22Rv1 (cell line): ENCODE data around the gene SARNP.
"Not testable (repeated sequence)": the region's sequence is repeated elsewhere in the genome, so short reads cannot be mapped to it uniquely, and the experiment has no call there.

ENCODE experiments used
- H3K27ac ChIP-seq: fragments of 450-650 bp; 2 replicates; pipeline ENCODE4 v1.5.1; 2017
- CTCF ChIP-seq: fragments of 450-650 bp; IDR thresholded peaks from 2 replicates; pipeline ENCODE4 v1.5.1; 2017; ENCODE audit warnings: mild to moderate bottlenecking
- ZFX ChIP-seq: fragments of 450-650 bp; IDR thresholded peaks from 2 replicates; pipeline ENCODE4 v1.6.1; 2017; ENCODE audit warnings: antibody characterized with exemption, borderline replicate concordance

The SARNP gene

DNA sequence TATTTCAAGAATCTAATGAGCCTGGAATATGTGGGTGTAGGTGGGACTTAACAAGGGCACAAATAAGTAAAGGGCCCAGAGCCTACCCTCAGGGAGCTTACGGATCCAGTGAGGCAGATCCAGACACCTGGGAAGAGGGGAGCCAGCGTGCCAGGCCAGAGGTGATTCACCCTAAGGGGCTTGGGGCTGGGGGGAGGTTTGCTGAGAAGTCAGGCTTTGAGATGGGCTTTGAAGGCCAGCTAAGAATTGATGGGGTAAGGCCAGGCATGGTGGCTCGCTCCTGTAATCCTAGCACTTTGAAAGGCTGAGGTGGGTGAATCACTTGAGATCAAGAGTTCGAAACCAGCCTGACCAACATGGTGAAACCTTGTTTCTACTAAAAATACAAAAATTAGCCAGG lies 25.9 kb upstream of the SARNP start:
- H3K27ac ChIP-seq: no peak overlapping the region
- TF ChIP-seq CTCF (no peak), ZFX (no peak)

- no peak within 1 kb of the TSS for H3K27ac ChIP-seq
- no peak for TF ChIP-seq CTCF
- no peak for TF ChIP-seq ZFX
Observed at GRCh38 chr12:55842681-55843429, 25.3 kb upstream of the SARNP start, which contains the start of gene MMP19. Gene MMP19 (minus strand): TSS chr12:55842936. CDS start chr12:55842830, 106 bp downstream.

DNA sequence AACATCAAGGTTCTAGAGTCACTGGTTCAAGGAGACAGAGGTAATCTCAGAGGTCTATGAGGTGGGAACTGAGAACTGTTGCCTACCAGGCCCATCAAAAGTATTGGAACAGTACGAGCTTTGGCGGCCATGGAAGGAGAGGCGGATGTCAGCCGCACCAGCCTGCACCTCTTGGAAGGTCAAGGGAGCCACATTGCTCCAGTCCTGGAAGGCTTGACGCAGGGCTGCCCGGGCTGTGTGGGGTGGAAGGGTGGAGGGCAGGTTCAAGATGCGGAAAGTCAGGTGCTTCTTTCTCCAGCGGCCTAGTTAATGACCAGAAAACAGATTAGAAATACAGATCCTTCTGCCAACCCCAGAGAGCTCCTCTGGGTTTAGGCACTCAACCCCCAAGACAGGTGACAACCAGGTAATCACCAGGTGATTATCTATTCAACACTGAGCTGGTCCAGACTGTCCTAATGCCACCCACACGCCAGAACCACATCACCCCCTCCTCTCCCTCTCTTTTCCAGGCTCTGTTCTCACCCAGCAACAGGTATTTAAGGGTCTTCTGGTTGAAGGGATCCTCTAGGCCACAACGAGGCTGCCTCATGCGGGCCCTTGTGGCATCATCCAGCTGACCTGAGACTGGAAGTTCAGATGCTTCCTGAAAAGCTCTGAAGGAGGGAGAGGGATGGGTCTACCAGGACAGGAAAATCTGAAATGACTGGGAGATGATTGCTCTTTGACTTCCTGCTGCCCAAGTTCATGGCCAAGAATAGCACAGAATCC lies 23.2 kb upstream of the SARNP start:
- H3K27ac ChIP-seq: no peak overlapping the region
- TF ChIP-seq ZFX: no peak

DNA sequence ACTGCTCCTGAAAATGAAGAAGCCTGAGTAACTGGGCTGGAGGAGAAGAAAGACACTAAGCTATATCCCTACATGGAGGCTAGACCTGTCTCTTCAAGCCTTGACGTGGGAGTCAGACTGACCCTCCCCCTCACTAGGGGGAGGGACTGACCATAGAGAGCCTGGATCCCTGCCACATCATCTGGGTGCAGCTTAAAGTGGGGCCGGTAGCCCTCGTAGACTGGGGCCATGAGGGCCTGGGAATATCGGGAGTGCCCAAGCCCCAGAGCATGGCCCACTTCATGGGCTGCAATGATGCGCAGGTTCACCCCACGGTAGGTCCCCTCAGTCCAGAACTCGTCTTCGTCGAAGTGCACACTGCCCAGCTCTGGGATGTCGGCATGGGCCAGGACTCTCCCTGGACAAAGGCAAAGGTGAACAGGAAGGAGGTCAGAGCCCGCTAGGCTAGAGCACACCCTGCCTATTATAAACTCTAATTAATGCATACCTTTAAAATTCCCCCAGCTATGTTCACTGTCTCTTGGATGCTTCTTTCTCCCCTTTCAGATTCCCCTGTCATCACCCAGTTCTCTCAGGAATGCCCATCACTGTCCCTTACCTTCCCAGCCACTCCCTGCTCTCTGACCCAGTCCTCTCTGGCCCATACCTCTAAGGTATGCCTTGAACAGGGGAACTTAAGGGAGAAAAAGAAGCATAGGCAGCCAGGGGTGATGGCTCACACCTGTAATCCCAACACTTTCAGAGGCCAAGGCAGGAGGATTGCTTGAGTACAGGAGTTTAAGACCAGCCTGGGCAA lies 22.0 kb upstream of the SARNP start:
- no peak overlapping the region for H3K27ac ChIP-seq
- no peak for TF ChIP-seq CTCF
- TF ChIP-seq ZFX: no peak

DNA sequence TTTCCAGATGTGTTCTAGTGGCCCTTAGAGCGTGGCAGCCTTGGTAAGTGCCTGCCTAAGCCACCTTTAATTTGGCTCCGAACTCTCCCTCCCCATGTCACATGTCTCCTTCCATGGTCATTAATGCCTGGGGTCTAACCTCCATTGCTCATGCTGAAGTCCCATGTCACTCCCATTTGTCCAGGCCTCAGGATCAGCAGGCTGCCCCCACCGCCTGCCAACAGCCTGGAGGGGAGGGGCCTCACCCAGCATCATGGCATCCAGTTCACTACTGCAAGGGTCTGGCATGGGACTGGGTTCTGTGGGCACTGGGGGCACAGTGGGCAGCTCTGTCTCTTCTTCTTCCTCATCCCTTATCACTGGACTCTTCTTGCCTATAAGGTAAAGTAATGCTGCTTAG lies 20.8 kb upstream of the SARNP start:
- TF ChIP-seq ZFX (no peak), CTCF (no peak)
- H3K27ac ChIP-seq: no peak overlapping the region

- not testable (repeated sequence) for H3K27ac ChIP-seq
Observed at GRCh38 chr12:55834400-55834799, 16.9 kb upstream of the SARNP start.

DNA sequence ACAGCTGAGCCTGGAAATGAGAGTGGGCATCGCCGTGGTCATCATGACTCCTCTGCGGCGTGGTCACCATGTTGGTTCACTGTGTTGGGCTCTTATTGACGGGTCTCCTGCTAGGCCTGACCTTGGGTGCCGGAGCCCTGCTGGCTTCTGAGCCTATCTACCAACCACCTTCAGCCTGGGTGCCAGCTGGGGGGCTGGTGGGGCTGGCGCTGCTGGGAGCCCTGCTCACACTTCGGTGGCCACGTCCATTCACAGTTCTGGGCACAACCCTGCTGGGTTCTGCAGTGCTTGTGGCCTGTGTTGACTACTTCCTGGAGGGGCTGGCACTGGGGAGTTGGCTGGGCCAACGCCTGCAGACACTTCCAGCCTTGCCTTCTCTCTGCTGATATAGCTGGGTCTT lies 15.5 kb upstream of the SARNP start:
- H3K27ac ChIP-seq: 0 out of 2 replicates have a peak overlapping the region, but pooled peaks have one; percentile 7
- no peak for TF ChIP-seq ZFX
- no peak for TF ChIP-seq CTCF

GRCh38 chr12:55831447-55831815 lies 13.9 kb upstream of the SARNP start:
- peak overlapping the region; percentile 89 for H3K27ac ChIP-seq
- no peak for TF ChIP-seq ZFX
- no peak for TF ChIP-seq CTCF
